Measurements from ENCODE around the gene TBPL2.

Gene TBPL2

DNA sequence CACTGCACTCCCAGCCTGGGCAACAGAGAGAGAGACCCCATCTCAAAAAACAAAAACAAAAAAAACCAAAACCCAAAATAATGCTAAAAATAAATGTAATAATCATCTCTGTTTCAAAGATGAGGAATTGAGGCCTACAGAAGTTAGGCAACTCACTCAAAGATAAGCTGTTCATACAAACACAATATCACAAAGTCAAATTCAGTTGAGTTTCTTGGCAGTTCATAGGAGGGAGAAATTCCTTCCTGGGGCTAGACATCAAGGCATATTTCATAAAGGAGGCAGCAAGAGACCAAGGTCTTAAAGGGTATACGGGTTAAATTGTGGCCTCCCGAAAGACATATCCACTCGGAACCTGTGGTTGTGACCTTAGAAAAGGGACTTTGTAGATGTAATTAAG is 8.7 kb upstream of the TBPL2 start:
- no peaks in the 10 kb centered on the region for H3K4me1 ChIP-seq (ENCODE audit: control insufficient read depth, low read length)
- no peak overlapping the region for H3K4me3 ChIP-seq (ENCODE audit: low read length)
- H3K27ac ChIP-seq (ENCODE audit: low read depth, low read length): no peak overlapping the region

DNA sequence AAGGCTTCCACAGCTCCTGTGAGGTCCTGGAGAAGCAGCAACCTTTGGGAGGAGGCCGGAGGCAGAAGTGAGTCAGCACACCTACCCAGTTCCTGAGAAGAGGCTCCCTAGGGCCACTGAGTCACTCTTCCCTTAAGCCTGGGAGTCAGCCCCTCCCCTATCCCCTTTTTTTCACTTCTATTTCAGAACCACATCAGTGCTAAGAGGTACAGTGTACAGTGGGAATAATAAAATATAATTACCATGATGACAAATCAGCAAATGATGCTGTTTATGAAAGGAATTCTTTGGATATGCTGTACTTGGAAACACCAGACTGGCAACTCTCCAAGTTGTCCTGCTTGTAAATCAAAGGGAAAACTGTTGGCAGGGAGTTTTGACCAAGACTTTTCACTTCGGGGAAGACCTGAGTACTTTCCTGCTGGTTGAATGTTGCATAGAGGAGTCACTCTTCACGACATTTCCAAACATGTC is 7.8 kb upstream of the TBPL2 start:
- no peak overlapping the region for H3K4me2 ChIP-seq (ENCODE audit: low read length)
- H3K27me3 ChIP-seq (ENCODE audit: control insufficient read depth, low read length): peaks cover 6% of the 10 kb centered on the region
- H4K20me1 ChIP-seq (ENCODE audit: control insufficient read depth, insufficient read depth, low read depth, low read length): no peaks in the 10 kb centered on the region
- TF ChIP-seq, protein P1, sequence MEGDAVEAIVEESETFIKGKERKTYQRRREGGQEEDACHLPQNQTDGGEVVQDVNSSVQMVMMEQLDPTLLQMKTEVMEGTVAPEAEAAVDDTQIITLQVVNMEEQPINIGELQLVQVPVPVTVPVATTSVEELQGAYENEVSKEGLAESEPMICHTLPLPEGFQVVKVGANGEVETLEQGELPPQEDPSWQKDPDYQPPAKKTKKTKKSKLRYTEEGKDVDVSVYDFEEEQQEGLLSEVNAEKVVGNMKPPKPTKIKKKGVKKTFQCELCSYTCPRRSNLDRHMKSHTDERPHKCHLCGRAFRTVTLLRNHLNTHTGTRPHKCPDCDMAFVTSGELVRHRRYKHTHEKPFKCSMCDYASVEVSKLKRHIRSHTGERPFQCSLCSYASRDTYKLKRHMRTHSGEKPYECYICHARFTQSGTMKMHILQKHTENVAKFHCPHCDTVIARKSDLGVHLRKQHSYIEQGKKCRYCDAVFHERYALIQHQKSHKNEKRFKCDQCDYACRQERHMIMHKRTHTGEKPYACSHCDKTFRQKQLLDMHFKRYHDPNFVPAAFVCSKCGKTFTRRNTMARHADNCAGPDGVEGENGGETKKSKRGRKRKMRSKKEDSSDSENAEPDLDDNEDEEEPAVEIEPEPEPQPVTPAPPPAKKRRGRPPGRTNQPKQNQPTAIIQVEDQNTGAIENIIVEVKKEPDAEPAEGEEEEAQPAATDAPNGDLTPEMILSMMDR (IDR thresholded peaks at IDR 0.05; ENCODE audit: low read depth, low read length, poor library complexity, severe bottlenecking): no peak
- TF ChIP-seq EZH2phosphoT487 (IDR thresholded peaks at IDR 0.05; ENCODE audit: borderline replicate concordance, low read length): no peak
- no peak overlapping the region for H3K27ac ChIP-seq (ENCODE audit: low read depth, low read length)
- H3K36me3 ChIP-seq (ENCODE audit: control insufficient read depth, low read length): no peaks in the 10 kb centered on the region
- H3K9me3 ChIP-seq (ENCODE audit: control insufficient read depth, insufficient read depth, low read length): no peaks in the 10 kb centered on the region
- no peaks in the 10 kb centered on the region for H3K4me1 ChIP-seq (ENCODE audit: control insufficient read depth, low read length)
- no peaks in the 10 kb centered on the region for H3K79me2 ChIP-seq (ENCODE audit: control insufficient read depth, low read length)
- no peak overlapping the region for H3K4me3 ChIP-seq (ENCODE audit: low read length)
- no peaks in the 10 kb centered on the region for H3F3A ChIP-seq (ENCODE audit: control insufficient read depth, insufficient read depth)
- H3K9me2 ChIP-seq (replicated peaks; ENCODE audit: control insufficient read depth, low read length): no peaks in the 10 kb centered on the region

More for the DNA sequence above, 8.7 kb upstream of the TBPL2 start:
- no peaks in the 10 kb centered on the region for H3K9me3 ChIP-seq (ENCODE audit: control insufficient read depth, insufficient read depth, low read length)
- no peak overlapping the region for H3K4me2 ChIP-seq (ENCODE audit: low read length)
- no peaks in the 10 kb centered on the region for H4K20me1 ChIP-seq (ENCODE audit: control insufficient read depth, insufficient read depth, low read depth, low read length)
- no peaks in the 10 kb centered on the region for H3K9me2 ChIP-seq (replicated peaks; ENCODE audit: control insufficient read depth, low read length)
- H3K27me3 ChIP-seq (ENCODE audit: control insufficient read depth, low read length): peaks cover 6% of the 10 kb centered on the region
- no peaks in the 10 kb centered on the region for H3F3A ChIP-seq (ENCODE audit: control insufficient read depth, insufficient read depth)
- no peaks in the 10 kb centered on the region for H3K36me3 ChIP-seq (ENCODE audit: control insufficient read depth, low read length)
- no peaks in the 10 kb centered on the region for H3K79me2 ChIP-seq (ENCODE audit: control insufficient read depth, low read length)
- TF ChIP-seq, protein P1 (IDR thresholded peaks at IDR 0.05; ENCODE audit: low read depth, low read length, poor library complexity, severe bottlenecking): no peak
- no peak for TF ChIP-seq EZH2phosphoT487 (IDR thresholded peaks at IDR 0.05; ENCODE audit: borderline replicate concordance, low read length)

DNA sequence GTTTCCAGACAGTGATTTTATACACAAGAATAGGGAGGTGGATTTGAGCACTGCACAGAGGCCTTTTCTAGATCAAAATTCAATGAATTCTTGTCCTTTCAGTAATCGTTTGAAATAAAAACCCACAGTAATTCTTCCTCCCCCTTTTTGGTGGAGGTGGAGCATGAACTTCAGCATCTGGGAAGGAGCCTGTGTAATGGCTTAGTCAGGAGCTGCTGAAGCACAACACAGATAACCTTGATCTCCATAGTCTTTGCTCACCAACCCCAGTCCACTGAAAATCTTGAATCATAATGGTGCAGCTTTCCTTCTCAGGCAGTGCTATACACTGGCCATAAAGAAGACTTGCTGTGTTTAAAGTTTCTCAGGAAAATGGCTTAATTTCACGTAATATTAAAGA is 6.4 kb upstream of the TBPL2 start:
- H4K20me1 ChIP-seq (ENCODE audit: control insufficient read depth, insufficient read depth, low read depth, low read length): no peaks in the 10 kb centered on the region
- H3K27me3 ChIP-seq (ENCODE audit: control insufficient read depth, low read length): peaks cover 6% of the 10 kb centered on the region
- TF ChIP-seq, protein P1 (IDR thresholded peaks at IDR 0.05; ENCODE audit: low read depth, low read length, poor library complexity, severe bottlenecking): no peak
- no peak for TF ChIP-seq EZH2phosphoT487 (IDR thresholded peaks at IDR 0.05; ENCODE audit: borderline replicate concordance, low read length)
- no peaks in the 10 kb centered on the region for H3F3A ChIP-seq (ENCODE audit: control insufficient read depth, insufficient read depth)
- H3K36me3 ChIP-seq (ENCODE audit: control insufficient read depth, low read length): no peaks in the 10 kb centered on the region
- H3K27ac ChIP-seq (ENCODE audit: low read depth, low read length): no peak overlapping the region
- H3K4me2 ChIP-seq (ENCODE audit: low read length): no peak overlapping the region
- no peaks in the 10 kb centered on the region for H3K9me2 ChIP-seq (replicated peaks; ENCODE audit: control insufficient read depth, low read length)
- H3K4me3 ChIP-seq (ENCODE audit: low read length): no peak overlapping the region
- H3K9me3 ChIP-seq (ENCODE audit: control insufficient read depth, insufficient read depth, low read length): no peaks in the 10 kb centered on the region
- no peaks in the 10 kb centered on the region for H3K79me2 ChIP-seq (ENCODE audit: control insufficient read depth, low read length)
- H3K4me1 ChIP-seq (ENCODE audit: control insufficient read depth, low read length): no peaks in the 10 kb centered on the region
